Measurements from ENCODE around the gene GORASP1.

The GORASP1 gene

DNA sequence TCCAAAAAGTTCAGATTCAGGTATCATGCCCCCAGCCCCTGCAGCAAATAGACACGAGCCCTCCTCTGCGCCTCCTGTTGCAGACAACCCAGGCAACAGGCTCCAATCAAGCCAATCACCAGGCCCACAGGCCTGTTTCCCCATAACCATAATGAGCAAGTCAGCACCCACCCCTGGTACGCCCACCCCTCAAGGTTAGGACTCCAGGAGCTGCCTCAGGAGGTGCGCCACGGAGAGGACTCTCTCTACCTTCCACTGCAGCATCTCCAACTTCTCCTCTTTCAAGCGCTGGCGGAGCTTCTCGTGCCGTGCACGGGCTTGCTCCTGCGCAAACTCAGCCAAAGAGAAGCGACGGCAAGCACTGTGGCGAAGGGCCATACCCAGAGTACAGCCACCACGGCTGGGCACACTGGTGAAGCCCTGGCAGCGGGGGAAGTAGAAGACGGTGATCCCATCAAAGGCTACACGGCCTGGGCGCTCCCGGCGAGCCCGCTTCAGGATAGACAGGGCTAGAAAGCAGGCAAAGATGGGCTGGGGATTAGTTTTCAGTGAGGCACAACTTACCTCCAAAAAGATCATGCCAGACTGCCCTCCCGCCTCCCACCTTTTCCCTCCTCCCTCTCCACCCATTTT is 37.4 kb upstream of the GORASP1 start:
- no peak overlapping the region for H3K4me3 ChIP-seq (ENCODE audit: control insufficient read depth, low read depth, low read length)
- TF ChIP-seq, protein P1, sequence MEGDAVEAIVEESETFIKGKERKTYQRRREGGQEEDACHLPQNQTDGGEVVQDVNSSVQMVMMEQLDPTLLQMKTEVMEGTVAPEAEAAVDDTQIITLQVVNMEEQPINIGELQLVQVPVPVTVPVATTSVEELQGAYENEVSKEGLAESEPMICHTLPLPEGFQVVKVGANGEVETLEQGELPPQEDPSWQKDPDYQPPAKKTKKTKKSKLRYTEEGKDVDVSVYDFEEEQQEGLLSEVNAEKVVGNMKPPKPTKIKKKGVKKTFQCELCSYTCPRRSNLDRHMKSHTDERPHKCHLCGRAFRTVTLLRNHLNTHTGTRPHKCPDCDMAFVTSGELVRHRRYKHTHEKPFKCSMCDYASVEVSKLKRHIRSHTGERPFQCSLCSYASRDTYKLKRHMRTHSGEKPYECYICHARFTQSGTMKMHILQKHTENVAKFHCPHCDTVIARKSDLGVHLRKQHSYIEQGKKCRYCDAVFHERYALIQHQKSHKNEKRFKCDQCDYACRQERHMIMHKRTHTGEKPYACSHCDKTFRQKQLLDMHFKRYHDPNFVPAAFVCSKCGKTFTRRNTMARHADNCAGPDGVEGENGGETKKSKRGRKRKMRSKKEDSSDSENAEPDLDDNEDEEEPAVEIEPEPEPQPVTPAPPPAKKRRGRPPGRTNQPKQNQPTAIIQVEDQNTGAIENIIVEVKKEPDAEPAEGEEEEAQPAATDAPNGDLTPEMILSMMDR (IDR thresholded peaks at IDR 0.05; ENCODE audit: control insufficient read depth, insufficient read depth, low read depth, low read length, missing control alignments), result no peak
- DNase-seq (ENCODE audit: low read depth), result no peak

DNA sequence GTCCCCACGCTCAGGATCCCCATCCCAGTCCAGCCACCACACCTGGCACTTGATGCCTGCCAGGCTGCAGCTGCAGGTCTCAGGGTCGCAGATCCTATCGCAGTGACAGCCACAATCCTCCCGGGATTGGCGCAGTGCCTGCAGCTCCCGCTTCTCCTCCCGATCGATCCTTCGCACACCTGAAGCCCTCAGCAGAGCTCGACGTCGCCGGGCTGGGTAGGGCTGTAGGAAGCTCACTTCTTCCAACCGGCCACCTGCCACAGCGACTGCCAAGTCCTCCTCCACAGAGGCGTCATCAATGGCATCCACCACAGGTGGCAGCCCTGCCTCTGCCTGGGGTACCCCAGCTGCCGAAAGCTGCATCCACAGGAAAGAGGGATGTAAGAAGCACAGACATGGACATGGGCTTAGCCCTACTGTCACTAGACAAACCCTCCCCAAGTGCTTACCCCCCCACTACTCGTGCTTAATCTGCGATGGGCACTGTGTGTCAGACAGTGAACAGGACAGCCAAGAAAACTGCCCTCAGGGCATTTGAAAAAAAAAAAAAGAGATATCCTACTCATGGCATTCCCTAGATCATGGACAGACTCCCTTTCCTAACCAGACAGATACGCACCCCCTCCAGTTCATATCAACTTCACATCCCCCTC is 36.8 kb upstream of the GORASP1 start:
- H3K4me3 ChIP-seq (ENCODE audit: control insufficient read depth, low read depth, low read length), result no peak overlapping the region
- TF ChIP-seq, protein P1 (IDR thresholded peaks at IDR 0.05; ENCODE audit: control insufficient read depth, insufficient read depth, low read depth, low read length, missing control alignments), result no peak

DNA sequence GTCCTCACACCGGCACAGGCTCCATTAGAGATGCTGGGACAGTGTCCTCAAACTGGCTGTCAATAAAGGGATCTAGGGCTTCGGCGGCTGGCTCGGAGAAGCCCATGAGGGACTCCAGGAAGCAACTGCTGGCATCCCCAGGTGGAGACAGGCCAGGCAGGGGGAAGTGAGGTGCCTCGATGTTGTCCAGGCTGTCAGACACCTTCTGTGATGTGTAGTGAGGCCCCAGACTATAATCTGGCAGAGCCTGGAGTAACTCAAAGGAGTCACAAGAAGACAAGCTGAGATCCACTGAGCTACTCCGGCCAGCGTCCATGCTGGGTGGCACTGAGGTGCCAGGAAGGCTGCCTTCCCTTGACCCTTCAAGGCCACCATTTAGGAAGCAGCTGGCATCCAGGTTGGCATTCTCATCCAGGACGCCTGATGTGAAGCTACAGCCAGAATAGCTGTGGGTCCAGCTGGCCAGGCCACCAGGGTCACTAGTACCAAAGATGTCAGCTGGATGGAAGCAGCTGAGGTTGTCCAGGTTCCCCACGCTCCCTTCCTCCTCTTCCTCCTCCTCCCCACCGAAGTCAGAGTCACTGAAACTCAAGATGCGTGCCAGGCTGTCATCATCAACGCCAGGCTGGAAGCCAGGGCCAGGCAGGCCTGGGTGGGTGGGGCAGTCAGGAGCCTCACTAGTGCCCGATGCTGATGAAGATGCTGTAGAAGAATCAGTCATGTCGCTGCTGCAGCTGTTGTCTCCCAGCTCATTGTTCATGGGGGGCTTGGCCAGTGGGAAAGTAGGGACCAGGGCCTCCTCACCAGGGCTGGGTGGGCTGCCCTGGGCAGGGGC is 35.8 kb upstream of the GORASP1 start:
- no peak for DNase-seq (ENCODE audit: low read depth)
- TF ChIP-seq, protein P1 (IDR thresholded peaks at IDR 0.05; ENCODE audit: control insufficient read depth, insufficient read depth, low read depth, low read length, missing control alignments), result no peak
- H3K4me3 ChIP-seq (ENCODE audit: control insufficient read depth, low read depth, low read length), result no peak overlapping the region

More for the DNA sequence above, 36.8 kb upstream of the GORASP1 start:
- DNase-seq (ENCODE audit: low read depth), result no peak

DNA sequence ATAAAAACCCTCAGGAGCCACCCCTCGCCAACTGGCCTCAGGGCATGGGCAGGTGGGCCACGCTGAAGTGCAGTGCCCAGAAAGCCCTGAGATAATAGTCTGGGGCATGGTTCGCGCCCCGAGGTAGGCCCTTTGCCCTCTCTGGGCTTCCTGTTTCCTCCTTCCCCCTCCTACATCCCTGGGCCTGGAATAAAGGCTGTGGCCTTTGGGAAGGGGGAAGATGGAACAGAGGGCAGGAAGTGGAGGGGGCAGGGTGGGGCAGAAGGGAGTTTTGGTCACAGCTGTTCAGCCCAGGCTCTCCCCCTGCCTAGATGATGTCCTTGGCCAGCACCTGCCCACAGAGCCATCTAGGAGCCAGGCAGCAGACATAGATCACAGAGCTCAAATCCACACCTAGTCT is 34.6 kb upstream of the GORASP1 start:
- no peak overlapping the region for H3K4me3 ChIP-seq (ENCODE audit: control insufficient read depth, low read depth, low read length)
- DNase-seq (ENCODE audit: low read depth), result no peak
- TF ChIP-seq, protein P1 (IDR thresholded peaks at IDR 0.05; ENCODE audit: control insufficient read depth, insufficient read depth, low read depth, low read length, missing control alignments), result no peak

DNA sequence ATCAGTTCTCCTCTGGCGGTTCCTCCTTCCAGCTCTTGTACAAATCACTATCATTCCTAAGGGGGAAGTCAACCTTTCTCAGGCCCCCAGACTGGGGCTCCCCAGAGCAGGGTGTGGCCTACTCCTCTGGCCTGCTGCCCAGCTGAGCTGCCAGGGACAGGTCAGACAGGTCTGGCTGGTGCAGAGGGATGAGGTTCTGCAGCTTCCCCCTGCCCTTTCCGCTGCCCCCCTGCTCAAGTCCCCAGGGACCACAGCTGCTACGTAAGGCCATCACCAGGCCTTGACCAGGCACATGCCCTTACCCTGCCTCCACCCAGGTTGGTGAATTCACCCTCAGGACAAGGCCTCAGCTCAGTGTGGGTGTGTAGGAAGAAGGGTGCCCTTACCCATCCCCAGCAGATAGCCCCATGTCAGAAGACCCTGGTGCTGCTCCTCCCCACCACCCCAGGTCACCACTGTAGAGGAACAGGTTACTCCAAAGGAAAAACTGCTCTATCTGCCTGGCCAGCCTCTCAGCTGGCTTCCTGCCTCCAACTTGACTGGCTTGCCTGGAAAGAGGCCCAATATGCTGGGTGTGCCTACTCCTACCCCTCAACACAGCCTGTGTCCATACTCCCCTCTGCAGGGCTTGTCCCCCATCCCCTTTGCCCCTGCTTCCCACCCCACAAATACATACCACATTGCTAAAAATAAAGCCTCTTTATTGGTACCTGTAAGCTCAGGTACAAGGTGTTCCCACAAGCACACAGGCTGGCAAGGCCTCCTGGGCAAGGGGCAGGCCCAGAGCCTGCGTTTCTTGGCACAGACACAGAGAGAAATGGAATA is 34.0 kb upstream of the GORASP1 start:
- DNase-seq (ENCODE audit: low read depth), result no peak
- no peak overlapping the region for H3K4me3 ChIP-seq (ENCODE audit: control insufficient read depth, low read depth, low read length)
- TF ChIP-seq, protein P1 (IDR thresholded peaks at IDR 0.05; ENCODE audit: control insufficient read depth, insufficient read depth, low read depth, low read length, missing control alignments), result no peak

Measured in AG09309 (cell line).